Breast epithelium (tissue), 3 donors: ENCODE measurements around the gene SMARCA1.

ENCODE experiments used
- CTCF ChIP-seq, 3 donors: fragments of 450-650 bp; IDR thresholded peaks; one replicate each; pipeline ENCODE4 v1.5.1; 2016 to 2017; ENCODE audit warnings: antibody characterized with exemption in 3 of 3, mild to moderate bottlenecking in 3 of 3, moderate library complexity in 3 of 3
- POLR2AphosphoS5 ChIP-seq, 3 donors: sonication (generic); formaldehyde crosslinking; IDR thresholded peaks; one replicate each; pipeline ENCODE4 v1.6.1; 2017; ENCODE audit warnings: antibody characterized with exemption in 3 of 3

GRCh38 chrX:129522184-129523078 is 859 bp downstream of the SMARCA1 start:
- TF ChIP-seq CTCF (IDR thresholded peaks at IDR 0.05) (no peak), POLR2AphosphoS5 (IDR thresholded peaks at IDR 0.05) (no peak)
